Neural progenitor cell (in vitro differentiated cells): ENCODE results near the gene LGALS12. TPM values are rescaled to one million over a fixed set of nuclear protein-coding genes. Genes with fewer than 3 reads are reported as not detected.
"Not testable (repeated sequence)": the region's sequence is repeated elsewhere in the genome, so short reads cannot be mapped to it uniquely, and the experiment has no call there.

ENCODE experiments used
- DNase-seq: peaks from one replicate; pipeline ENCODE4 v3.0.0-alpha.2; 2016; ENCODE audit warnings: low spot score
- H2AFZ ChIP-seq: fragments of 200-600 bp; sonication (generic); replicated peaks from 2 replicates; pipeline ENCODE4 v1.6.1; 2016; ENCODE audit warnings: antibody characterized with exemption
- H3F3A ChIP-seq: fragments of 200-600 bp; sonication (generic); 2 replicates; pipeline ENCODE4 v1.6.1; 2016; ENCODE audit warnings: antibody characterized with exemption, low read depth
- H3K27ac ChIP-seq: fragments of 200-600 bp; sonication (generic); 2 replicates; pipeline ENCODE4 v1.5.1; 2016; ENCODE audit warnings: mild to moderate bottlenecking
- H3K27me3 ChIP-seq: fragments of 200-600 bp; sonication (generic); 2 replicates; pipeline ENCODE4 v1.6.1; 2016; ENCODE audit warnings: mild to moderate bottlenecking, moderate library complexity
- H3K36me3 ChIP-seq: fragments of 200-600 bp; sonication (generic); 2 replicates; pipeline ENCODE4 v1.5.1; 2016
- H3K4me1 ChIP-seq: fragments of 200-600 bp; sonication (generic); 2 replicates; pipeline ENCODE4 v1.6.1; 2016; ENCODE audit warnings: mixed run types
- H3K4me2 ChIP-seq: fragments of 200-600 bp; sonication (generic); 2 replicates; pipeline ENCODE4 v1.6.1; 2016
- H3K4me3 ChIP-seq: fragments of 200-600 bp; sonication (generic); 2 replicates; pipeline ENCODE4 v1.5.1; 2016
- H3K79me2 ChIP-seq: fragments of 200-600 bp; sonication (generic); 2 replicates; pipeline ENCODE4 v1.6.1; 2016; ENCODE audit warnings: low read depth
- H3K9ac ChIP-seq: fragments of 200-600 bp; sonication (generic); 2 replicates; pipeline ENCODE4 v1.6.1; 2016
- H3K9me3 ChIP-seq: fragments of 200-600 bp; sonication (generic); 2 replicates; pipeline ENCODE4 v1.5.1; 2016; ENCODE audit warnings: low read depth
- H4K20me1 ChIP-seq: fragments of 200-600 bp; sonication (generic); 2 replicates; pipeline ENCODE4 v1.6.1; 2016; ENCODE audit warnings: low read depth
- H3K27ac Mint-ChIP-seq: 3 replicates; pipeline ENCODE4 v1.8.0; 2021; ENCODE audit warnings: mixed read lengths
- H3K27me3 Mint-ChIP-seq: 2 replicates; pipeline ENCODE4 v1.8.0; 2022; ENCODE audit warnings: low read depth, mild to moderate bottlenecking, inconsistent platforms, moderate library complexity, mixed read lengths; ENCODE audit not compliant: insufficient read depth
- H3K36me3 Mint-ChIP-seq: 3 replicates; pipeline ENCODE4 v1.8.0; 2021; ENCODE audit warnings: mixed read lengths
- H3K4me1 Mint-ChIP-seq: 3 replicates; pipeline ENCODE4 v1.8.0; 2021; ENCODE audit warnings: mixed read lengths
- H3K4me3 Mint-ChIP-seq: 3 replicates; pipeline ENCODE4 v1.8.0; 2021; ENCODE audit warnings: mild to moderate bottlenecking, moderate library complexity, mixed read lengths
- H3K9me3 Mint-ChIP-seq: 3 replicates; pipeline ENCODE4 v1.8.0; 2020; ENCODE audit warnings: mixed read lengths
- CTCF ChIP-seq: fragments of 200-600 bp; sonication (generic); IDR thresholded peaks from 2 replicates; pipeline ENCODE4 v1.5.1; 2017; ENCODE audit warnings: antibody characterized with exemption, mild to moderate bottlenecking
- EZH2 ChIP-seq: fragments of 200-600 bp; sonication (generic); IDR thresholded peaks from 2 replicates; pipeline ENCODE4 v1.6.1; 2017; ENCODE audit warnings: antibody characterized with exemption, mild to moderate bottlenecking, moderate library complexity
- EZH2phosphoT487 ChIP-seq: fragments of 200-600 bp; sonication (generic); IDR thresholded peaks from 2 replicates; pipeline ENCODE4 v1.6.1; 2017; ENCODE audit warnings: antibody characterized with exemption
- total RNA-seq: library from RNA; depleted of rRNA; stranded (reverse); fragments of >200 nt; gene quantifications from 2 replicates; pipeline ENCODE4 v1.2.3, GENCODE V29; 2015; ENCODE audit warnings: low replicate concordance

Gene LGALS12
- total RNA-seq, 1 donor from 2014 or later = not detected

DNA sequence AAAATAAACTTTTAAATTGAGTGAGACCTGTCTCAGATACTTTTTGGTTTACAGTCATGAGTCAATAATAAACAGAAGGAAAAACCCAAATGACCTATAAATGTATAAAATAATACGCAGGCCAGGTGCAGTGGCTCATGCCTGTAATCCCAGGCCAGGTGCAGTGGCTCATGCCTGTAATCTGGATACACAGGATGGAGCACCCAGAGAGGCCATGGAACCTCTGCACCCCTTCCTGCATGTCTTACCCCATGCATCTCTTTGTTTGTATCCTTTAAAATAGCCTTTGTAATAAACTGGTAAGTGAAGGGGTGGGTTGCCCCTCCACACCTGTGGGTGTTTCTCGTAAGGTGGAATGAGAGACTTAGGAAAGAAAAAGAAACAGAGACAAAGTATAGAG, 21.8 kb downstream of the LGALS12 start:
- no peak for DNase-seq
- peaks cover 33% of the 10 kb centered on the region for H3K4me1 ChIP-seq
- Mint-ChIP-seq H3K36me3 (no peaks in the 10 kb centered on the region), H3K4me1 (peaks cover 13% of the 10 kb centered on the region), H3K27ac (no peak overlapping the region), H3K27me3 (peaks cover 9% of the 10 kb centered on the region), H3K4me3 (no peak overlapping the region), H3K9me3 (peaks cover 4% of the 10 kb centered on the region)
- no peak overlapping the region for H3K27ac ChIP-seq
- no peaks in the 10 kb centered on the region for H3K9me3 ChIP-seq
- H3K4me2 ChIP-seq = peak overlapping the region; percentile 7
- no peaks in the 10 kb centered on the region for H3K36me3 ChIP-seq
- no peak overlapping the region for H3K9ac ChIP-seq
- peak overlapping the region; percentile 1 for H3K4me3 ChIP-seq
- peaks cover 28% of the 10 kb centered on the region for H3F3A ChIP-seq
- peaks cover 17% of the 10 kb centered on the region for H3K27me3 ChIP-seq
- no peaks in the 10 kb centered on the region for H4K20me1 ChIP-seq
- no peaks in the 10 kb centered on the region for H3K79me2 ChIP-seq
- TF ChIP-seq EZH2 (no peak), EZH2phosphoT487 (no peak), CTCF (no peak)
- H2AFZ ChIP-seq = no peak overlapping the region

GRCh38 chr11:63528156-63528555, 22.3 kb downstream of the LGALS12 start:
- not testable (repeated sequence) for H2AFZ ChIP-seq, H3K27me3 Mint-ChIP-seq, DNase-seq, H3K36me3 Mint-ChIP-seq, H3K4me3 Mint-ChIP-seq, H3K36me3 ChIP-seq, H3K27ac Mint-ChIP-seq, H4K20me1 ChIP-seq, H3K9me3 ChIP-seq, H3K79me2 ChIP-seq, H3K9ac ChIP-seq, H3K27ac ChIP-seq, H3K9me3 Mint-ChIP-seq
- H3K4me2 ChIP-seq = peak overlapping the region; percentile 7
- peak overlapping the region; percentile 1 for H3K4me3 ChIP-seq
- H3K4me1 Mint-ChIP-seq = peaks cover 17% of the 10 kb centered on the region
- peaks cover 38% of the 10 kb centered on the region for H3K4me1 ChIP-seq
- H3F3A ChIP-seq = peaks cover 33% of the 10 kb centered on the region
- H3K27me3 ChIP-seq = peaks cover 17% of the 10 kb centered on the region

GRCh38 chr11:63528729-63529278, 22.9 kb downstream of the LGALS12 start:
- H3K9ac ChIP-seq, H3K36me3 Mint-ChIP-seq, H3K27ac ChIP-seq, H3K4me3 Mint-ChIP-seq, H3K27me3 Mint-ChIP-seq, H4K20me1 ChIP-seq, H3K79me2 ChIP-seq, H3K9me3 ChIP-seq, H3K36me3 ChIP-seq, DNase-seq, H3K4me3 ChIP-seq, H3K27ac Mint-ChIP-seq, H3K9me3 Mint-ChIP-seq: not testable (repeated sequence)
- H3K4me1 Mint-ChIP-seq = peaks cover 21% of the 10 kb centered on the region
- peaks cover 17% of the 10 kb centered on the region for H3K27me3 ChIP-seq
- H3K4me1 ChIP-seq = peaks cover 42% of the 10 kb centered on the region
- peaks cover 35% of the 10 kb centered on the region for H3F3A ChIP-seq
- peak overlapping the region; percentile 50 for H2AFZ ChIP-seq
- H3K4me2 ChIP-seq = peak overlapping the region; percentile 54

- not testable (repeated sequence) for H4K20me1 ChIP-seq, H3K36me3 ChIP-seq, H3K4me3 ChIP-seq, H3K27ac ChIP-seq, H3K9me3 Mint-ChIP-seq, H3K4me3 Mint-ChIP-seq, H3K27me3 Mint-ChIP-seq, H3K9me3 ChIP-seq, H3K27ac Mint-ChIP-seq, H3K36me3 Mint-ChIP-seq, H3K9ac ChIP-seq, H3K79me2 ChIP-seq, DNase-seq
- H3K4me2 ChIP-seq = peak overlapping the region; percentile 54
- H3K27me3 ChIP-seq = peaks cover 17% of the 10 kb centered on the region
- H3K4me1 Mint-ChIP-seq = peaks cover 21% of the 10 kb centered on the region
- H3F3A ChIP-seq = peaks cover 35% of the 10 kb centered on the region
- peak overlapping the region; percentile 50 for H2AFZ ChIP-seq
- H3K4me1 ChIP-seq = peaks cover 42% of the 10 kb centered on the region
These were observed 23.5 kb downstream of the LGALS12 start for GRCh38 chr11:63529373-63529772.

DNA sequence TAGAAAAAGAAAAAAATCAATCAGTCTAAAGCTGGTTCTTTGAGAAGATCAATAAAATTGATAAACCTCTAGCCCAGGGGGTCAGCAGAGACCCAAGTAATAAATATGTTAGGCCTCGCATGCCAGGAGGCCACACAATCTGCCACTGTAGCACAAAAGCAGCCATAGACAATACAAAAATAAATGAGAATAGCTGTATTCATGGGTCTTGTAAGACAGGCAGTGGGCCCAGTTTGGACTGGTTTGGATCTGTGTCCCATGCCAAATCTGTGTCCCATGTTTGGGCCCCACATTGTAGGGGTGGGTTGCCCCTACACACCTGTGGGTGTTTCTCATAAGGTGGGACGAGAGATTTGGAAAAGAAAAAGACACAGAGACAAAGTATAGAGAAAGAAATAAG, 24.1 kb downstream of the LGALS12 start:
- Mint-ChIP-seq H3K27me3 (peaks cover 9% of the 10 kb centered on the region), H3K27ac (no peak overlapping the region), H3K4me3 (no peak overlapping the region), H3K36me3 (no peaks in the 10 kb centered on the region), H3K4me1 (peaks cover 21% of the 10 kb centered on the region), H3K9me3 (no peaks in the 10 kb centered on the region)
- Histone ChIP-seq H3K36me3 (no peaks in the 10 kb centered on the region), H4K20me1 (no peaks in the 10 kb centered on the region), H3K9ac (no peak overlapping the region), H3K4me3 (no peak overlapping the region), H3F3A (peaks cover 35% of the 10 kb centered on the region), H3K9me3 (no peaks in the 10 kb centered on the region), H3K79me2 (no peaks in the 10 kb centered on the region), H2AFZ (no peak overlapping the region), H3K27ac (no peak overlapping the region), H3K4me1 (peaks cover 42% of the 10 kb centered on the region), H3K27me3 (peaks cover 17% of the 10 kb centered on the region), H3K4me2 (peak overlapping the region; percentile 35)
- DNase-seq = no peak
- TF ChIP-seq EZH2phosphoT487 = no peak

DNA sequence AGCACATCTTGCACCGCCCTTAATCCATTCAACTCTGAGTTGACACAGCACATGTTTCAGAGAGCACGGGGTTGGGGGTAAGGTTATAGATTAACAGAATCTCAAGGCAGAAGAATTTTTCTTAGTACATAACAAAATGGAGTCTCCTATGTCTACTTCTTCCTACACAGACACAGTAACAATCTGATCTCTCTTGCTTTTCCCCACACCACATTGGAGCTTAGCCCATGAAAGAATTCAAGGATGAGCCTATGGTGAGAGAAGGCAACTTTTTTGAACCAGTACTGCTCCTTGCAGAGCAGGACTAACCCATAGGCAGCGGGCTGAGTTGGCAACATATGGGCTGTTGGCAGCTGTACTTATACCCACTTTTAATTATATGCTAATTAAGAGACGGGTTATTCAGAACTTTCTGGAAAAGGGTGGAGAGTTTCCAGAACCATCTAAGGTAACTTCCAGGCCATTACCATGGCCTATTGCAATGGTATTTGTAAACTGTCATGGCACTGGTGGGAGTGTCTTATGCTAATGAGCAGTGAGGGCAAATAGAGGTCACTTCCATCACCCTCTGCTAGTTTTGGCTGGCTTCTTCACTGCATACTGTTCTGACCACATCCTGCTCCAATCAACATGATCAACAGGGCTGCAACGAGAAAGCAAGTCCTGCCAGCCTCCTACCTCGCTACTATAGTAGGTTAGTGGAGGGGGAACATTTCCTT, 25.3 kb downstream of the LGALS12 start:
- not testable (repeated sequence) for H3K36me3 Mint-ChIP-seq, H3K79me2 ChIP-seq, H2AFZ ChIP-seq, H3K4me3 Mint-ChIP-seq, H3K9me3 ChIP-seq, H3K4me2 ChIP-seq, H3K9ac ChIP-seq, DNase-seq, H3K4me3 ChIP-seq, H4K20me1 ChIP-seq, H3K36me3 ChIP-seq, H3K27me3 Mint-ChIP-seq, H3K27ac ChIP-seq, H3K9me3 Mint-ChIP-seq, H3K27ac Mint-ChIP-seq
- peaks cover 21% of the 10 kb centered on the region for H3K4me1 Mint-ChIP-seq
- H3K4me1 ChIP-seq = peaks cover 42% of the 10 kb centered on the region
- peaks cover 35% of the 10 kb centered on the region for H3F3A ChIP-seq
- peaks cover 17% of the 10 kb centered on the region for H3K27me3 ChIP-seq
